HG03565 (cell line): ENCODE results near the gene AMOT.

ENCODE experiments used
- ATAC-seq: cut with Tn5 transposase; IDR thresholded peaks from one replicate; pipeline ENCODE4 v1.9.1; 2021; ENCODE audit warnings: mild to moderate bottlenecking, moderate library complexity; ENCODE audit not compliant: unreplicated experiment

AMOT gene

GRCh38 chrX:112751076-112751475 is 89.6 kb downstream of the AMOT start:
- no peak for ATAC-seq

GRCh38 chrX:112746812-112747595 is 93.6 kb downstream of the AMOT start:
- no peak for ATAC-seq

GRCh38 chrX:112738347-112739033 is 102.1 kb downstream of the AMOT start:
- ATAC-seq, result peak; percentile 80

GRCh38 chrX:112736310-112736709 is 104.3 kb downstream of the AMOT start:
- no peak for ATAC-seq

- no peak for ATAC-seq
Measured at GRCh38 chrX:112735147-112735546, 105.5 kb downstream of the AMOT start.

GRCh38 chrX:112734290-112734689 is 106.3 kb downstream of the AMOT start:
- no peak for ATAC-seq

GRCh38 chrX:112731793-112732192 is 108.8 kb downstream of the AMOT start:
- no peak for ATAC-seq
